ENCODE measurements around the gene RGS3. TPM values are rescaled to one million over a fixed set of nuclear protein-coding genes. Genes with fewer than 3 reads are reported as not detected.

Gene RGS3
- total RNA-seq, 1 experiment from 2014 or later = 71.1 TPM

DNA sequence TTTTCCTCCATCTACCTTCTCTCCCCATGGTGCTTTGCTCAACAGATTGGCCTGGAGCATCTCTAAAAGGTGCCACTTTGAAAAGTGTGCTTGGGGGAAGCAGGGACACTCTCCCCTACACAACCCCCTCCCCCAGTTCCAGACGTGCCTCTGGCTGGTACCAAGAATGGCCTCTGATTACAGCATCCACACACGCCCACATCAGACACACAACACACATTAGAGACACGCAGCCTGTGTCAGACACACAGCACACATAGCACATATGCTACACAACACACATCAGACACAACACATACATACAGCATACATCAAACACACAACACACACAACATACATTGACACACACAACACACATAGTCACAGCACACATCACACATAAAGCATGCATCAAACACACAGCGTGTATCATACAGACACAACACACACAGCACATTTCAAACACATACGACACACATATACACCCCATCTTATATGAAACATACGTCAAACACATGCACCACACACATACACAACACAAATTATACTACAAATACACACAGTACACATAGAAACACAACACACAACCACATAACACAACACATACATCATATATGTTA is 150.4 kb downstream of the RGS3 start:
- DNase-seq = no peak
- intact Hi-C loops (cut with micrococcal nuclease; ENCODE audit: unreplicated experiment) = no loop called here
- no peaks in the 10 kb centered on the region for H3K9me3 ChIP-seq
- H3K4me1 ChIP-seq = no peaks in the 10 kb centered on the region
- Mint-ChIP-seq H3K36me3 (ENCODE audit: insufficient read depth, unreplicated experiment) (no peaks in the 10 kb centered on the region), H3K27ac (ENCODE audit: unreplicated experiment) (no peak overlapping the region), H3K27me3 (ENCODE audit: insufficient read depth, unreplicated experiment) (no peaks in the 10 kb centered on the region), H3K4me1 (ENCODE audit: low read depth, unreplicated experiment) (no peaks in the 10 kb centered on the region), H3K9me3 (ENCODE audit: unreplicated experiment) (no peaks in the 10 kb centered on the region), H3K4me3 (ENCODE audit: unreplicated experiment) (no peak overlapping the region)
- no peaks in the 10 kb centered on the region for H3K36me3 ChIP-seq (ENCODE audit: control insufficient read depth, insufficient read depth, low read length)
- CTCF ChIA-PET = no interaction called here
- H3K27me3 ChIP-seq (replicated peaks; ENCODE audit: control insufficient read depth, insufficient read depth, low read length) = no peaks in the 10 kb centered on the region; the same call in 1 of the 2 replicates
- POLR2A ChIA-PET = no interaction called here
- no TSS peak for BruUV-seq (replicated peaks)
- H3K4me3 ChIP-seq (ENCODE audit: low read depth, low read length) = no peak overlapping the region
- TF ChIP-seq CTCF (IDR thresholded peaks at IDR 0.05; ENCODE audit: insufficient read depth in 1 of 2, low read depth in 1 of 2, low read length in 1 of 2, severe bottlenecking in 1 of 2, unreplicated experiment in 1 of 2) = no peak

DNA sequence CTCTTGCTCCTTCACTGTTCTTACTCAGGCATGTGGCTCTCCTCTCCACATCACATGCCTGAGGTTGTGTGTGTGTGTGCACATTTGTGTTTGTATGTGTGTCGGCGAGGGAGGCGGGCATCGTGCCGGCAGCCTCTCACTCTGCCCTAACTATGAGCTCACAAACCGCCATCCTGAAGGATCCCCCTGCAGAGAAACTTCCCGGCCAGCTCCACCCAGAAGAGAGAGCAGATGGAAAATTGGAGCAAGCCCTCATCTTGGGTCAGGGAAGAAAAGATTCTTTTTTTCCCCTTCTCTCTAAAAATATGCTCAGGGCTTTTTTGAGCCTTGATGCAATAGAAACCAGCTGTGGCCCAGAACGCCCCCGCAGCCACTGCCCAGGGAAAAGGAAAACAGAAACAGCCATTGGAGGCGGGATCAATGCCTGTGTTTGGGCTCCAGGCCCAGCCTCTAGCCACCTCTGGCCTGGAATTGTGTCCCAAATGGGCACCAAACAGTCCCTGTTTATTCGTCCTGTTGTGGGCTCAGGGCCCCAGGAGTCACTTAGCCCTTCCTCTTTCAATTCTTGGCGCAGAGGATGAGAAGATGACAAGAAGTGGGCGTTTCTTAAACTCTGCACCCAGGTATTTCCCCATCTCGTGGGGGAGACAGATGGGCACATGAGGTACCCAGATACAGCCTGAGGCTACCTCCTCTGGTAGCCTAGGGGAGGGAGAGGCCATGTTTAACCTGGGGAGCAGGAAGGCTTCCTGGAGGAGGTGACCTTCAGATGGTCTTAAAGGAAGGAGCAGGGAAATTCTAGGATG is 151.5 kb downstream of the RGS3 start:
- Histone ChIP-seq H3K4me3 (ENCODE audit: low read depth, low read length) (no peak overlapping the region), H3K4me1 (peaks cover 6% of the 10 kb centered on the region), H3K27me3 (replicated peaks; ENCODE audit: control insufficient read depth, insufficient read depth, low read length) (no peaks in the 10 kb centered on the region; the same call in 1 of the 2 replicates), H3K9me3 (no peaks in the 10 kb centered on the region), H3K36me3 (ENCODE audit: control insufficient read depth, insufficient read depth, low read length) (no peaks in the 10 kb centered on the region)
- no peak overlapping the region for H3K4me3 Mint-ChIP-seq (ENCODE audit: unreplicated experiment)
- H3K27ac Mint-ChIP-seq (ENCODE audit: unreplicated experiment) = no peak overlapping the region
- DNase-seq = no peak
- no peaks in the 10 kb centered on the region for H3K36me3 Mint-ChIP-seq (ENCODE audit: insufficient read depth, unreplicated experiment)
- TF ChIP-seq CTCF (IDR thresholded peaks at IDR 0.05; ENCODE audit: insufficient read depth in 1 of 2, low read depth in 1 of 2, low read length in 1 of 2, severe bottlenecking in 1 of 2, unreplicated experiment in 1 of 2) = no peak
- intact Hi-C loops (cut with micrococcal nuclease; ENCODE audit: unreplicated experiment) = no loop called here
- CTCF ChIA-PET = interaction anchor here (1.2 kb wide), 1 partner anchor 23 kb away, joined by 3 read pairs; no protein-coding TSS in a partner anchor
- BruUV-seq (replicated peaks) = no TSS peak
- POLR2A ChIA-PET = no interaction called here
- H3K27me3 Mint-ChIP-seq (ENCODE audit: insufficient read depth, unreplicated experiment) = no peaks in the 10 kb centered on the region
- no peaks in the 10 kb centered on the region for H3K9me3 Mint-ChIP-seq (ENCODE audit: unreplicated experiment)
- peaks cover 5% of the 10 kb centered on the region for H3K4me1 Mint-ChIP-seq (ENCODE audit: low read depth, unreplicated experiment)

GRCh38 chr9:113616116-113616515 is 152.6 kb downstream of the RGS3 start:
- intact Hi-C loops (cut with micrococcal nuclease; ENCODE audit: unreplicated experiment) = no loop called here
- TF ChIP-seq CTCF (IDR thresholded peaks at IDR 0.05; ENCODE audit: insufficient read depth in 1 of 2, low read depth in 1 of 2, low read length in 1 of 2, severe bottlenecking in 1 of 2, unreplicated experiment in 1 of 2) = no peak
- ChIA-PET POLR2A (no interaction called here), CTCF (no interaction called here)
- H3K27me3 Mint-ChIP-seq (ENCODE audit: insufficient read depth, unreplicated experiment) = no peaks in the 10 kb centered on the region
- peaks cover 13% of the 10 kb centered on the region for H3K4me1 Mint-ChIP-seq (ENCODE audit: low read depth, unreplicated experiment)
- no peak overlapping the region for H3K4me3 Mint-ChIP-seq (ENCODE audit: unreplicated experiment)
- no peaks in the 10 kb centered on the region for H3K36me3 Mint-ChIP-seq (ENCODE audit: insufficient read depth, unreplicated experiment)
- no peaks in the 10 kb centered on the region for H3K9me3 Mint-ChIP-seq (ENCODE audit: unreplicated experiment)
- no peaks in the 10 kb centered on the region; the same call in 1 of the 2 replicates for H3K27me3 ChIP-seq (replicated peaks; ENCODE audit: control insufficient read depth, insufficient read depth, low read length)
- H3K9me3 ChIP-seq = no peaks in the 10 kb centered on the region
- no peak for DNase-seq
- no TSS peak for BruUV-seq (replicated peaks)
- no peaks in the 10 kb centered on the region for H3K36me3 ChIP-seq (ENCODE audit: control insufficient read depth, insufficient read depth, low read length)
- H3K4me1 ChIP-seq = peaks cover 16% of the 10 kb centered on the region
- H3K4me3 ChIP-seq (ENCODE audit: low read depth, low read length) = no peak overlapping the region
- no peak overlapping the region for H3K27ac Mint-ChIP-seq (ENCODE audit: unreplicated experiment)
